HFFc6 (cell line): ENCODE results near the gene HOXA6. TPM values are rescaled to one million over a fixed set of nuclear protein-coding genes. Genes with fewer than 3 reads are reported as not detected.
A peak's percentile ranks its signal among the peaks of the same experiment; 100 is the strongest.

Source experiments
- DNase-seq: peaks from one replicate; pipeline ENCODE4 v3.0.0-alpha.2; 2018
- H3K27ac Mint-ChIP-seq: 2 replicates; pipeline ENCODE4 v1.8.0; 2020; ENCODE audit warnings: mild to moderate bottlenecking, mixed read lengths
- H3K27me3 Mint-ChIP-seq: 2 replicates; pipeline ENCODE4 v1.8.0; 2021; ENCODE audit warnings: mild to moderate bottlenecking, moderate library complexity, mixed read lengths; ENCODE audit not compliant: insufficient read depth
- H3K36me3 Mint-ChIP-seq: 2 replicates; pipeline ENCODE4 v1.8.0; 2021; ENCODE audit warnings: low read depth, mixed read lengths
- H3K4me1 Mint-ChIP-seq: 2 replicates; pipeline ENCODE4 v1.8.0; 2020; ENCODE audit warnings: low read depth, mixed read lengths
- H3K4me3 Mint-ChIP-seq: 2 replicates; pipeline ENCODE4 v1.8.0; 2020; ENCODE audit warnings: mild to moderate bottlenecking, moderate library complexity, mixed read lengths
- H3K9me3 Mint-ChIP-seq: 2 replicates; pipeline ENCODE4 v1.8.0; 2020; ENCODE audit warnings: mild to moderate bottlenecking, mixed read lengths
- total RNA-seq, 6 experiments: library from RNA; stranded (reverse); fragmentation: NEBNext Ultra II Directional; extraction: Animal tissue kit (Norgen Biotek cat#: 25700); gene quantifications; 2 replicates in 1 of 6; 3 replicates in 5 of 6; pipeline ENCODE4 v1.2.3, GENCODE V29; 2021
- TF ChIP-seq, protein P1 (sequence below): fragments of 200-600 bp; sonication (generic); IDR thresholded peaks from 2 replicates; pipeline ENCODE4 v1.5.0; 2021; ENCODE audit warnings: antibody characterized with exemption, mild to moderate bottlenecking

Gene HOXA6
- total RNA-seq, 6 experiments from 2014 or later: 2.3 to 3.8 (median 2.8) TPM

DNA sequence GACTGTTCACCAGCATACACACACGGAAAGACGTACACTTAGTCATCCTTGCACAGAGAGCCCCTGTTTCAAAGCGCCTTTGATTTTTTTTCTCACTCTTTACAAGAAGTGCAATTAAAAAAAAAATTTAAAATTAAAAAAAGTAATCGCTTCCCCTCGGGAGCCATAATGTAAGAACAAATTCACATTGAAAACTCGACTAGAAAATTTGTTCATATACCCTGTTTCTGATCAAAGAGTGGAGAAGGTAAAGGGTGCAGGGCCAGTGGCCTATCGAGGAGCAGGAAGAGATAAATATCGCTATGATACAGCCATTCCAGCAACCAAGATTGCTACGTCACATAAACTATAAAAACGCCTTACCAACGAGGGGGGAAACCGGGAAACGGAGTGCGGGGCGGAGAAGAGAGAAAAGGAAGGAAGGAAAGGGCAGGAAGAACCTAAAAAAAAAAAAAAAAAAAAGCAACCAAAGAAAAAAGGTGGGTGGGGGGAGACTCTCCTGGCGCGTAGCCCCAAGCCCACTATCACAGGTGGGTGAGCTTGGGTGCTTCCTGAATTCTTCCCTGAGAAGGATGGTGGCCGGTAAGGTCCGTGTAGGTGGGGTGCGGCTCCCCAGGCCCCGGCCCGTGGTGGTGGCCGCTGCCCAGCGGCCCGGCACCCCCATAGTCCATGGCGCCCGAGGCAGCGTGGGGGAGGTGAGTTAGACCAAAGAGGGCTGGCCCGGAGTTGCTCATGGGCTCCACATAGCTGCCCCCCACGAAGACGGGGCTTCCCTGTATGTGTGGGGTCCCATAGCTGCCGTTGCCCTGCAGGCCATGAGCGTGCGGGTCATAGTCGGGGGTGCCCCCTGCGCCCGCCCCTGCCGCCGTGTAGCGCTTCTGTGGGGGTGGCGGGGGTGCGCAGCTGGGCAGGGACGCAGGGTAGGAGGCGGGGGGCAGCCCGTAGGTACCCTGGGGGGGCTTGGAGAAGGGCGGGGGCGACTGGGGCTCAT is 39.9 kb downstream of the HOXA6 start:
- no peak for DNase-seq
- H3K27me3 Mint-ChIP-seq: peaks cover 31% of the 10 kb centered on the region

DNA sequence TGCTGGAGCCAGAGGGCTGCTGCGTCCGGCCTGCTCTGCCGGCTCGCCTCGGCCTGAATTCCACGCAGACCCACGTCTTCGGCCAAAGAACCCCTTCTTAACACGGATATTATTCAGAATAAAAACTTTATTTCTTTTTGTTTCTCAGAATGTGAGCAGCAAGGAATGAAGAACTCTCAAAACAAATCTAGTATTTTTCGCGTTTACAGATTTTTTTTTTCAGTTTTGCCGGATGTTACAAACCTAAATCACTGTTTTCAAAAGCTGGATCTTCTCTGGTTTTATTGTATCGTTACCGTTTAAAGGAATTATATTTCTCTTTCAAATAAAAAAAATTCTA is 40.7 kb downstream of the HOXA6 start:
- Mint-ChIP-seq H3K4me3 (peak overlapping the region; percentile 24; the same call in 1 of the 2 replicates), H3K27me3 (peaks cover 37% of the 10 kb centered on the region)

More for the DNA sequence above, 39.9 kb downstream of the HOXA6 start:
- Mint-ChIP-seq H3K9me3 (no peaks in the 10 kb centered on the region), H3K36me3 (peaks cover 14% of the 10 kb centered on the region), H3K27ac (no peak overlapping the region), H3K4me3 (no peak overlapping the region), H3K4me1 (peaks cover 42% of the 10 kb centered on the region)
- TF ChIP-seq, protein P1, sequence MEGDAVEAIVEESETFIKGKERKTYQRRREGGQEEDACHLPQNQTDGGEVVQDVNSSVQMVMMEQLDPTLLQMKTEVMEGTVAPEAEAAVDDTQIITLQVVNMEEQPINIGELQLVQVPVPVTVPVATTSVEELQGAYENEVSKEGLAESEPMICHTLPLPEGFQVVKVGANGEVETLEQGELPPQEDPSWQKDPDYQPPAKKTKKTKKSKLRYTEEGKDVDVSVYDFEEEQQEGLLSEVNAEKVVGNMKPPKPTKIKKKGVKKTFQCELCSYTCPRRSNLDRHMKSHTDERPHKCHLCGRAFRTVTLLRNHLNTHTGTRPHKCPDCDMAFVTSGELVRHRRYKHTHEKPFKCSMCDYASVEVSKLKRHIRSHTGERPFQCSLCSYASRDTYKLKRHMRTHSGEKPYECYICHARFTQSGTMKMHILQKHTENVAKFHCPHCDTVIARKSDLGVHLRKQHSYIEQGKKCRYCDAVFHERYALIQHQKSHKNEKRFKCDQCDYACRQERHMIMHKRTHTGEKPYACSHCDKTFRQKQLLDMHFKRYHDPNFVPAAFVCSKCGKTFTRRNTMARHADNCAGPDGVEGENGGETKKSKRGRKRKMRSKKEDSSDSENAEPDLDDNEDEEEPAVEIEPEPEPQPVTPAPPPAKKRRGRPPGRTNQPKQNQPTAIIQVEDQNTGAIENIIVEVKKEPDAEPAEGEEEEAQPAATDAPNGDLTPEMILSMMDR: no peak

DNA sequence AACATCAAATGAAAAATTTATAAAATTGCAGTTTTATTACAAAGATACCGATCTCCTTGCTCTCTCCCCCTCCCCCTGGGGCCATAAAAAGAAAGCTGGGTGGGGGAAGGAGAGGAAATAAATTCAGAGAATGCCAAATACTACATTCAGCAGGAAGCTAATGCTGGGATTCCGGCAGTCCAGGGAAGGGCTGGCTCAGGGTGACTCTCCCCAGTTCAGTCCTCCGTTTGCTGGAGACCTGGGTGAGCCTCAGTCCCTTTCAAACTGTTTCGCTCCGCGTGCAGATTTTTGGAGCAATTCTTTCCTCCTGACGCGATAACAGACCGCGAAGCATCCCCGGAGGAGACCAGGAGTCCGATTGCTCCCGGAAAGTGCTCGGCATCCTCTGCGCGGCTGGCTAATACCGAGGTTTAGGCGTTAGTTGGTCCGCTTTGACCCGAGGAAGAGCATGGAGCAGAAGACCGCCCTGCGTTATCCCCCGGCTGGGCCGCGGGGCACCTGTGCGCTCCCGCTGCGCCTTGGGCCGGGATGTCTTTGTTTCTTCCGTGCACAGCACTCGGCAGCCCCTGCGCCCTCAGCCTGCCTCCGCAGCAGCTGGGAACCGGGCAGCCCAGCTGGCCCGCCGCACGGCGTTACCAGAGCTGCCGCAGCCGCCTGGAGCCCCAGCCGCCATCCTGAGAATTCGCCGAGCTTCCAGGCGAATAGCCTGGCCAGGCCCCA is 41.2 kb downstream of the HOXA6 start:
- peak overlapping the region; percentile 43; the same call in 1 of the 2 replicates for H3K4me3 Mint-ChIP-seq
- H3K9me3 Mint-ChIP-seq: no peaks in the 10 kb centered on the region
- H3K36me3 Mint-ChIP-seq: peaks cover 19% of the 10 kb centered on the region
- TF ChIP-seq, protein P1: no peak
- no peak for DNase-seq
- no peak overlapping the region for H3K27ac Mint-ChIP-seq
- H3K4me1 Mint-ChIP-seq: peaks cover 38% of the 10 kb centered on the region
- H3K27me3 Mint-ChIP-seq: peaks cover 42% of the 10 kb centered on the region

More for the DNA sequence above, 40.7 kb downstream of the HOXA6 start:
- peaks cover 43% of the 10 kb centered on the region for H3K4me1 Mint-ChIP-seq
- H3K9me3 Mint-ChIP-seq: no peaks in the 10 kb centered on the region
- TF ChIP-seq, protein P1: no peak
- peaks cover 14% of the 10 kb centered on the region for H3K36me3 Mint-ChIP-seq
- H3K27ac Mint-ChIP-seq: no peak overlapping the region
- no peak for DNase-seq

DNA sequence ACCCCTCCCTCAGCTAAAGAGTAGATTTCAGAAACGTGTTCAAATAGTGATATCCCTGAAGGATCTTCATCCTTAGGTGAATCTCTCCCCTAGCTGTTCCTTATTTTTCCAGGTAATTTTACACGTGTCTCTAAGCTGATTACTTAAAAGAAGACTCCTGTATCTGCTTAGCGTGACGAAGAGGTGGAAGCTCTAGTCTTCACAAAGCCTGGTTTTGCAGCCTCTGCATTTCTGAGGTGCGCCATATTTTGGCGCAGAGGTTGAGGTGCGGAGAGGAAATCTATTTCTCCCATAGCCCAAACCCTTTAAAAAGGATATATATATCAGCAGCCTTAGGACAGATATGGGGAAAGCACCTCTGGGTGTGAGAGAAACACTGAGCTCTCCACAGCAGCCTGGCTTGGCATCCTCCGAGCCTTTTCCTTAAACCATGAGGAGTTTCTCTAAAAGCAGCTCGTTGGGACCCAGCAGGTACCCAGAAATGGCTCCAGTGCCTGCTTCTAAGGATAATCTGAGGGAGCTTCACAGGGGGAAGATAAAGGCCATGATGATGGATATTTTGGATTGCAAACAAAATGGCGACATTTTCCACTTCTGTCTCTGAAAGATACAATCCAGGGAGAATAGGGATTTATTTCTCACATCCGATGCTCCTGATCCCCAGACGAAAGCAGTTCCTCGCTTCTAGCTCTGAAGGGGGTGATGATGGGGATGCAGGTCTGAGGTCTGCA is 42.1 kb downstream of the HOXA6 start:
- peaks cover 27% of the 10 kb centered on the region for H3K36me3 Mint-ChIP-seq
- H3K9me3 Mint-ChIP-seq: no peaks in the 10 kb centered on the region
- peaks cover 29% of the 10 kb centered on the region for H3K4me1 Mint-ChIP-seq
- H3K27ac Mint-ChIP-seq: no peak overlapping the region
- no peak overlapping the region for H3K4me3 Mint-ChIP-seq
- TF ChIP-seq, protein P1: no peak
- no peak for DNase-seq
- peaks cover 44% of the 10 kb centered on the region for H3K27me3 Mint-ChIP-seq

DNA sequence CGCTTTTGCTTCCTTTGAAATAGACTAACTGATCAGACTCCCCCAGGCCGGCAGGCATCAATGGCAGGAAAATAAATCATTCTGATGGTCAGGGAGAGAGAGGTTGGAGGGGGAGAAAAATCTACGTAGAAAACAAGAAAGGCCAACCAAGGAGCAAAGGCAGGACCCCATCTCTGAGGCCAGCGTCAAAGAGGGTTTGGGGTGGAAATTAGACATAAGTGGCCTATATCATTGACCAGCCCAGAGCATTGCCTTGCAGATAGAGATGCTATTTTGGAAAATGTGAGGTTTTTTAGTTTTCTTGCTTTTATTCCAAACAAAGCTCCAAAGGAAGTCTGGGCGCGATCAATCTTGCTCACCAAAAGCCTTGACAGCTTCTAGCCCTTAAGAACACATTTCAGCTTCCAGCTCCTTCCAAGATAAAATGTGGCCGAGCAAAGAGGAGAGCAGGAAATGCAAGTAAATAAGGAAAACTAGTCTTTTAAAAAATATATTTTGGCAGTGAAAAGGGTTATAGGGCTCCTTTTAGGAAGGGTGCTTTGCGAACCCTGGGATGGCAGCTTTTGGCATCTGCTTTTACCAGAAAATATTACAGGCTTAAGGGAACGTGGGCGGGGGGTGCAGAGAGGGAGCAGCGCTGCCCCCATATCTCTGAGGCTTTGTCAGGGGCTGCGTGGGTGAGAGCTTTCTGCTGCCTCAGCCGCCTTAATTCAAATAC is 43.1 kb downstream of the HOXA6 start:
- Mint-ChIP-seq H3K9me3 (no peaks in the 10 kb centered on the region), H3K27ac (no peak overlapping the region), H3K4me3 (no peak overlapping the region), H3K27me3 (peaks cover 44% of the 10 kb centered on the region), H3K4me1 (peaks cover 29% of the 10 kb centered on the region), H3K36me3 (peaks cover 37% of the 10 kb centered on the region)
- TF ChIP-seq, protein P1: no peak
- DNase-seq: no peak
